Measurements from ENCODE around the gene DHRS7. TPM values are rescaled to one million over a fixed set of nuclear protein-coding genes. Genes with fewer than 3 reads are reported as not detected.
A peak's percentile ranks its signal among the peaks of the same experiment; 100 is the strongest.

Gene DHRS7
- total RNA-seq, 2 donors from 2014 or later: 37.7 to 42.8 TPM

GRCh38 chr14:60107477-60107876 lies 57.7 kb downstream of the DHRS7 start:
- Histone ChIP-seq H3K9me3 (ENCODE audit: control insufficient read depth, low read length) (no peaks in the 10 kb centered on the region), H3K4me1 (ENCODE audit: control insufficient read depth, insufficient read depth, low read length) (no peaks in the 10 kb centered on the region), H3K4me3 (ENCODE audit: low read length) (no peak overlapping the region), H3K36me3 (ENCODE audit: control insufficient read depth, insufficient read depth, low read length) (peaks cover 33% of the 10 kb centered on the region), H3K27ac (ENCODE audit: low read depth, low read length) (no peak overlapping the region), H3K9ac (ENCODE audit: extremely low read depth, low read length, poor library complexity, severe bottlenecking) (no peak overlapping the region), H3K27me3 (ENCODE audit: control insufficient read depth, insufficient read depth, low read length, poor library complexity, severe bottlenecking) (no peaks in the 10 kb centered on the region)
- Mint-ChIP-seq H3K36me3 (ENCODE audit: low read depth) (peaks cover 33% of the 10 kb centered on the region), H3K27me3 (ENCODE audit: insufficient read depth) (no peaks in the 10 kb centered on the region), H3K4me1 (peaks cover 1% of the 10 kb centered on the region), H3K4me3 (no peak overlapping the region), H3K27ac (no peak overlapping the region), H3K9me3 (no peaks in the 10 kb centered on the region)
- DNase-seq: no peak
- TF ChIP-seq CTCF (conservative IDR thresholded peaks at IDR 0.05): no peak
- 92 to 100% methylated on average over 1 to 4 of the region's 4 CpGs for WGBS, 2 experiments (ENCODE audit: insufficient coverage in 1 of 2, insufficient read length in 1 of 2)

GRCh38 chr14:60106339-60106738 lies 58.9 kb downstream of the DHRS7 start:
- H3K36me3 Mint-ChIP-seq (ENCODE audit: low read depth): peaks cover 31% of the 10 kb centered on the region
- H3K4me1 ChIP-seq (ENCODE audit: control insufficient read depth, insufficient read depth, low read length): no peaks in the 10 kb centered on the region

GRCh38 chr14:60102389-60102788 lies 62.8 kb downstream of the DHRS7 start:
- Mint-ChIP-seq H3K27ac (peak overlapping the region; percentile 76), H3K9me3 (peaks cover 8% of the 10 kb centered on the region)

More at GRCh38 chr14:60106339-60106738, 58.9 kb downstream of the DHRS7 start:
- no peak overlapping the region for H3K27ac ChIP-seq (ENCODE audit: low read depth, low read length)
- TF ChIP-seq CTCF (conservative IDR thresholded peaks at IDR 0.05): no peak
- no peaks in the 10 kb centered on the region for H3K9me3 ChIP-seq (ENCODE audit: control insufficient read depth, low read length)
- peaks cover 27% of the 10 kb centered on the region for H3K36me3 ChIP-seq (ENCODE audit: control insufficient read depth, insufficient read depth, low read length)
- H3K27me3 ChIP-seq (ENCODE audit: control insufficient read depth, insufficient read depth, low read length, poor library complexity, severe bottlenecking): no peaks in the 10 kb centered on the region
- H3K9ac ChIP-seq (ENCODE audit: extremely low read depth, low read length, poor library complexity, severe bottlenecking): no peak overlapping the region
- Mint-ChIP-seq H3K27me3 (ENCODE audit: insufficient read depth) (no peaks in the 10 kb centered on the region), H3K9me3 (no peaks in the 10 kb centered on the region), H3K4me1 (peaks cover 3% of the 10 kb centered on the region), H3K4me3 (no peak overlapping the region), H3K27ac (no peak overlapping the region)
- WGBS, 2 experiments (ENCODE audit: insufficient coverage in 1 of 2, insufficient read length in 1 of 2): 90 to 97% methylated on average over 2 of the region's 2 CpGs
- H3K4me3 ChIP-seq (ENCODE audit: low read length): no peak overlapping the region
- no peak for DNase-seq

More at GRCh38 chr14:60102389-60102788, 62.8 kb downstream of the DHRS7 start:
- H3K9ac ChIP-seq (ENCODE audit: extremely low read depth, low read length, poor library complexity, severe bottlenecking): no peak overlapping the region
- DNase-seq: no peak
- peaks cover 26% of the 10 kb centered on the region for H3K36me3 Mint-ChIP-seq (ENCODE audit: low read depth)
- peaks cover 18% of the 10 kb centered on the region for H3K36me3 ChIP-seq (ENCODE audit: control insufficient read depth, insufficient read depth, low read length)
- no peaks in the 10 kb centered on the region for H3K27me3 Mint-ChIP-seq (ENCODE audit: insufficient read depth)
- H3K4me1 ChIP-seq (ENCODE audit: control insufficient read depth, insufficient read depth, low read length): no peaks in the 10 kb centered on the region
- no peaks in the 10 kb centered on the region for H3K27me3 ChIP-seq (ENCODE audit: control insufficient read depth, insufficient read depth, low read length, poor library complexity, severe bottlenecking)
- no peak for TF ChIP-seq CTCF (conservative IDR thresholded peaks at IDR 0.05)
- WGBS, 2 experiments (ENCODE audit: insufficient coverage in 1 of 2, insufficient read length in 1 of 2): 92 to 100% methylated on average over 1 to 2 of the region's 2 CpGs
- no peak overlapping the region for H3K4me3 ChIP-seq (ENCODE audit: low read length)
- no peak overlapping the region for H3K27ac ChIP-seq (ENCODE audit: low read depth, low read length)
- H3K4me3 Mint-ChIP-seq: no peak overlapping the region
- peaks cover 12% of the 10 kb centered on the region for H3K9me3 ChIP-seq (ENCODE audit: control insufficient read depth, low read length)
- H3K4me1 Mint-ChIP-seq: peaks cover 8% of the 10 kb centered on the region

Data from endodermal cell (in vitro differentiated cells).